ENCODE data around the gene BMP2K. TPM values are rescaled to one million over a fixed set of nuclear protein-coding genes. Genes with fewer than 3 reads are reported as not detected.
"Not testable (repeated sequence)": the region's sequence is repeated elsewhere in the genome, so short reads cannot be mapped to it uniquely, and the experiment has no call there.

The BMP2K gene
- total and polyA plus RNA-seq, 8 donors, result 4.8 to 27.3 (median 6.0) TPM

DNA sequence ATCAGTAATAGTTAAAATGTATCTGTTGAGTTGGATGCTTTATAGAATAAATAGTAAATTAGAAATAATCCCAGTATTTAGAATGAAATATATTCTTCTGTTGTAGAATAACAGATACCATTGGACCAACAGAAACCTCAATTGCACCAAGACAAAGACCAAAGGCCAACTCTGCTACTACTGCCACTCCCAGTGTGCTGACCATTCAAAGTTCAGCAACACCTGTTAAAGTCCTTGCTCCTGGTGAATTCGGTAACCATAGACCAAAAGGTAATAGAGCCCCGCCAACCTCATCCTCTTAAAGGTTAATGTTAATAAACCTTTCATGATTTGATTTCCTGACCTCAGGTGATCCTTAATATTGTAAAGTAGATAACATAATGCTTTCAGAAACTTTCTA, 89.3 kb downstream of the BMP2K start:
- ATAC-seq (no peak), DNase-seq (no peak), FAIRE-seq (no peak)
- H3K9me3 ChIP-seq, result no peaks in the 10 kb centered on the region
- TF ChIP-seq, protein P1, sequence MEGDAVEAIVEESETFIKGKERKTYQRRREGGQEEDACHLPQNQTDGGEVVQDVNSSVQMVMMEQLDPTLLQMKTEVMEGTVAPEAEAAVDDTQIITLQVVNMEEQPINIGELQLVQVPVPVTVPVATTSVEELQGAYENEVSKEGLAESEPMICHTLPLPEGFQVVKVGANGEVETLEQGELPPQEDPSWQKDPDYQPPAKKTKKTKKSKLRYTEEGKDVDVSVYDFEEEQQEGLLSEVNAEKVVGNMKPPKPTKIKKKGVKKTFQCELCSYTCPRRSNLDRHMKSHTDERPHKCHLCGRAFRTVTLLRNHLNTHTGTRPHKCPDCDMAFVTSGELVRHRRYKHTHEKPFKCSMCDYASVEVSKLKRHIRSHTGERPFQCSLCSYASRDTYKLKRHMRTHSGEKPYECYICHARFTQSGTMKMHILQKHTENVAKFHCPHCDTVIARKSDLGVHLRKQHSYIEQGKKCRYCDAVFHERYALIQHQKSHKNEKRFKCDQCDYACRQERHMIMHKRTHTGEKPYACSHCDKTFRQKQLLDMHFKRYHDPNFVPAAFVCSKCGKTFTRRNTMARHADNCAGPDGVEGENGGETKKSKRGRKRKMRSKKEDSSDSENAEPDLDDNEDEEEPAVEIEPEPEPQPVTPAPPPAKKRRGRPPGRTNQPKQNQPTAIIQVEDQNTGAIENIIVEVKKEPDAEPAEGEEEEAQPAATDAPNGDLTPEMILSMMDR (IDR thresholded peaks at IDR 0.05), result no peak
- H3K27ac ChIP-seq, result no peak overlapping the region
- H3K36me3 ChIP-seq, result no peaks in the 10 kb centered on the region
- H3K4me3 ChIP-seq, result no peak overlapping the region
- intact Hi-C loops (cut with DNase I), result loop anchor here in 2 of 3 donors (5.0 to 10.0 kb wide), 2 partner anchors 253 to 261 kb away; no protein-coding TSS in a partner anchor
- H3K4me1 ChIP-seq, result peaks cover 0 to 6% (median 0%) of the 10 kb centered on the region in 3 donors
- H3K27me3 ChIP-seq, result no peaks in the 10 kb centered on the region
- WGBS, 2 donors, result 86 to 92% methylated on average over 2 of the region's 2 CpGs

DNA sequence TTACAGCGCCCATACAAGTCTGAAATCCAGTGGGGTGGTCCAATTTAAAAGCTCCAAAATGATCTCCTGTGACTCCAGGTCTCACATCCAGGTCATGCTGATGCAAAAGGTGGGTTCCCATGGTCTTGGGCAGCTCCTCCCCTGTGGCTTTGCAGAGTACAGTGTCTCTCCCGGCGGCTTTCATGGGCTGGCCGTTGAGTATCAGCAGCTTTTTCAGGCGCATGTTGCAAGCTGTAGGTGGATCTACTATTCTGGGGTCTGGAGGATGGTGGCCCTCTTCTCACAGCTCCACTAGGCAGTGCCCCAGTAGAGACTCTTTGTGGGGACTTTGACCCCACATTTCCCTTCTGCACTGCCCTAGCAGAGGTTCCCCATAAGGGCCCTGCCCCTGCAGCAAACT, 92.6 kb downstream of the BMP2K start:
- not testable (repeated sequence) for H3K4me1 ChIP-seq, H3K27me3 ChIP-seq, ATAC-seq, FAIRE-seq, H3K27ac ChIP-seq, H3K9me3 ChIP-seq, H3K4me3 ChIP-seq, DNase-seq
- 95 to 97% methylated on average over 5 of the region's 5 CpGs for WGBS, 2 donors
- peaks cover 0 to 17% (median 0%) of the 10 kb centered on the region in 3 donors for H3K36me3 ChIP-seq
- intact Hi-C loops (cut with DNase I), result loop anchor here in 2 of 3 donors (5.0 to 10.0 kb wide), 2 partner anchors 256 to 264 kb away; no protein-coding TSS in a partner anchor

DNA sequence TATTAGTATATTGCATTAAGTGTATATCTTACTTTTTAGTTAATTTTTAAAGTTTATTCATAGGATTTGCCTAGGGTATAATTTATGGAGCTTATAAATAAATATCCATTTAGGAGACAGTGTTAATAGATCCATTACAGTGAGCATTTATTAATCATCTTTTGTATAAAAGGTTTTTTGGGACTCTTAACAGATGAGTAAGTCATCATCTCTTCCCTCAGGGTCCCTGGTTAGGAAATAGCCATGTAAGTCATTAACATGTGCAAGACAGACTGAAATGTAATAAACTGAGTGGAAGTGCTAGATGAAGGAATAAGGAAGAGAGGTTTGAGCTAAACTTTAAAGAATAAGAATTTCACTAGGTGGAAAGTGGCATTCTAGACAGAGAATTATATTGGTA, 93.9 kb downstream of the BMP2K start:
- Histone ChIP-seq H3K36me3 (peaks cover 0 to 23% (median 0%) of the 10 kb centered on the region in 3 donors), H3K9me3 (no peaks in the 10 kb centered on the region), H3K4me3 (no peak overlapping the region), H3K27me3 (no peaks in the 10 kb centered on the region), H3K27ac (no peak overlapping the region), H3K4me1 (no peaks in the 10 kb centered on the region)
- no peak for FAIRE-seq
- TF ChIP-seq, protein P1 (IDR thresholded peaks at IDR 0.05), result no peak
- no peak for ATAC-seq
- DNase-seq, result no peak
- intact Hi-C loops (cut with DNase I), result no loop called here

DNA sequence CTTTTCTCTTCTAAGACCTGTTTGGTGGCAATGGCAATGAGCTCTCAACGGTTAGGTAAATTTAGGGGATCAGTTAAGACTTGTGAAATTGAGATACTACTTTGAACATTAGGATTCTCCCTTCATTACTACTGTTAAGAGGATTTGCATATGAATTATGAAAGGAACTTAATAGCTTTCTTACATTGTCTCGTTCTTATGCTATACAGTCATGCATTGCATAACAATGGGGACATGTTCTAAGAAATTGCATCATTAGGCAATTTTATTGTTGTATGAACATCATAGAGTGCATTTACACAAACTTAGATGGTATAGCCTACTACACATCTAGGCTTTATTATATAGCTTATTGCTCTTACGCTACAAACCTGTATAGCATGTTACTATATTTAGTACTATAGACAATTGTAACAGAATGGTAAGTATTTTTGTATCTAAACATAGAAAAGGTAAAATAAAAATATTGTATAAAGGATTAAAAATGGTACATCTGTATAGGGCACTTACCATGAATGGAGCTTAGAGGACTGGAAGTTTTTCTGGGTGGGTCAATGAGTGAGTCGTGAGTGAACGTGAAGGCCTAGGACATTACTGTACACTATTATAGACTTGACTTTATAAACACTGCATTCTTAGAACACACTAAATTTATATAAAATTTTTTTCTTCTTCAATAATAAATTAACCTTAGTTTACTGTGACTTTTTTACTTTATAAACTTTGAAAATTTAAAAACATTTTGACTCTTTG, 100.6 kb downstream of the BMP2K start:
- no peak overlapping the region for H3K27ac ChIP-seq
- WGBS, 2 donors, result 88% methylated on average over 5 of the region's 5 CpGs
- H3K4me1 ChIP-seq, result no peaks in the 10 kb centered on the region
- FAIRE-seq (peak; percentile 45), ATAC-seq (no peak), DNase-seq (no peak)
- peaks cover 0 to 21% (median 0%) of the 10 kb centered on the region in 3 donors for H3K36me3 ChIP-seq
- TF ChIP-seq, protein P1 (IDR thresholded peaks at IDR 0.05), result no peak
- no peak overlapping the region for H3K4me3 ChIP-seq
- no peaks in the 10 kb centered on the region for H3K27me3 ChIP-seq
- intact Hi-C loops (cut with DNase I), result no loop called here
- H3K9me3 ChIP-seq, result no peaks in the 10 kb centered on the region

DNA sequence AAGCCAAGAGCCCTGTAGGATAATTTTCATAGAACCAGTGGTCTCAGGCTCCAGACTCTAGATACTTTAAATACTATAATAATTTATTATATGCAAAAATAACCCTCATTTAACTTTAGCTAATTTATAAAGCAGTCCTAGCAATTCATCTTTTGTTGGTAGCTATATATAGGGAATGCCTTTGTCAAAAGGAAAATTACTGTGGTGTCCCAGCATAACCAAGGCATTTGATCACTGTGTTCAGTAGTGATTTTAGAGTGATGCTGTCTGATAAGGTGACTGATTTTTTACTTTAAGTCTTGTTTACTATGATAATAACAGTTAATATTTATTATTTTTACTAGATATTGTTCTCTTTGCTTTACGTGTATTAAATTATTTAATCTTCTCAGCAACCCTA, 101.9 kb downstream of the BMP2K start:
- intact Hi-C loops (cut with DNase I), result no loop called here
- Histone ChIP-seq H3K27me3 (no peaks in the 10 kb centered on the region), H3K9me3 (no peaks in the 10 kb centered on the region), H3K4me3 (no peak overlapping the region), H3K4me1 (no peaks in the 10 kb centered on the region), H3K27ac (no peak overlapping the region), H3K36me3 (peaks cover 0 to 8% (median 0%) of the 10 kb centered on the region in 3 donors)
- 63 to 65% methylated on average over 1 of the region's 1 CpG for WGBS, 2 donors
- ATAC-seq (no peak), DNase-seq (no peak), FAIRE-seq (no peak)
- TF ChIP-seq, protein P1 (IDR thresholded peaks at IDR 0.05), result no peak
